CD4-positive, alpha-beta T cell (primary cell): Measurements from ENCODE around the gene OSBPL5. TPM values are rescaled to one million over a fixed set of nuclear protein-coding genes. Genes with fewer than 3 reads are reported as not detected.

Experiments used
- ATAC-seq: fragments of 200-7000 bp; cut with Tn5 transposase; one replicate; pipeline ENCODE4 v1.10.0; 2022; ENCODE audit warnings: mild to moderate bottlenecking; ENCODE audit not compliant: poor library complexity
- CTCF ChIA-PET: fragments of 350-600 bp; sonication (Branson Sonifier 250); formaldehyde crosslinking; loops from one replicate; lab custom pipeline; 2021; ENCODE audit warnings: antibody characterized with exemption, inconsistent platforms; lab: Charles Lee
- POLR2A ChIA-PET: fragments of 350-600 bp; sonication (Branson Sonifier 250); formaldehyde crosslinking; loops from one replicate; lab custom pipeline; 2021; ENCODE audit warnings: antibody characterized with exemption, inconsistent platforms; lab: Charles Lee
- DNase-seq, 14 experiments: peaks; one replicate each; pipeline ENCODE4 v3.0.0-alpha.2; 2013 to 2020; ENCODE audit warnings: mixed read lengths in 2 of 14
- H3K27ac ChIP-seq, 2 donors: one replicate each; pipeline versions ENCODE4 v1.5.1 to v1.7.0; 2013; ENCODE audit warnings: low read length in 2 of 2, low read depth in 1 of 2, mild to moderate bottlenecking in 1 of 2
- H3K27me3 ChIP-seq, 2 experiments: 1 replicate in 1 of 2; 2 replicates in 1 of 2; pipeline versions ENCODE4 v1.6.1 to v1.7.0; 2013; ENCODE audit warnings: low read length in 2 of 2, control low read depth in 1 of 2, mild to moderate bottlenecking in 1 of 2, moderate library complexity in 1 of 2; ENCODE audit not compliant: insufficient read depth in 2 of 2, control insufficient read depth in 1 of 2
- H3K36me3 ChIP-seq: one replicate; pipeline ENCODE4 v1.6.1; 2013; ENCODE audit warnings: low read length, control low read depth; ENCODE audit not compliant: insufficient read depth
- H3K4me1 ChIP-seq: one replicate; pipeline ENCODE4 v1.6.1; 2013; ENCODE audit warnings: low read length, control low read depth; ENCODE audit not compliant: insufficient read depth
- H3K4me3 ChIP-seq: one replicate; pipeline ENCODE4 v1.5.1; 2013; ENCODE audit warnings: mild to moderate bottlenecking, low read length, moderate library complexity
- H3K9me3 ChIP-seq, 2 experiments: 1 replicate in 1 of 2; 2 replicates in 1 of 2; pipeline versions ENCODE4 v1.6.1 to v1.7.0; 2013; ENCODE audit warnings: low read length in 2 of 2, mild to moderate bottlenecking in 2 of 2, control low read depth in 1 of 2, moderate library complexity in 1 of 2; ENCODE audit not compliant: control insufficient read depth in 1 of 2, insufficient read depth in 1 of 2
- H3K27ac Mint-ChIP-seq: one replicate; pipeline ENCODE4 v1.8.0; 2020; ENCODE audit warnings: mixed read lengths
- H3K27me3 Mint-ChIP-seq: one replicate; pipeline ENCODE4 v1.8.0; 2021; ENCODE audit warnings: mixed read lengths
- H3K36me3 Mint-ChIP-seq: one replicate; pipeline ENCODE4 v1.8.0; 2021; ENCODE audit warnings: low read depth, mixed read lengths
- H3K4me1 Mint-ChIP-seq: one replicate; pipeline ENCODE4 v1.8.0; 2021; ENCODE audit warnings: low read depth, mixed read lengths
- H3K4me3 Mint-ChIP-seq: one replicate; pipeline ENCODE4 v1.8.0; 2020; ENCODE audit warnings: mild to moderate bottlenecking, mixed read lengths
- H3K9me3 Mint-ChIP-seq: one replicate; pipeline ENCODE4 v1.8.0; 2020; ENCODE audit warnings: mixed read lengths
- CTCF ChIP-seq: fragments of 200-600 bp; IDR thresholded peaks from one replicate; pipeline ENCODE4 v1.8.0; 2022; ENCODE audit warnings: antibody characterized with exemption, mild to moderate bottlenecking
- intact Hi-C, 2 experiments: fragments of 100-400 bp; cut with DNase I in 1 of 2; cut with micrococcal nuclease in 1 of 2; formaldehyde crosslinking; loops; one replicate each; pipeline versions ENCODE4 v1.15.1 to v1.9.0; 2023 to 2025; cut with DNase I, micrococcal nuclease
- total RNA-seq, 174 experiments: library from RNA in 2 of 174; stranded (reverse) in 2 of 174; gene quantifications; one replicate each; pipeline ENCODE4 v1.2.3 and lab custom pipeline; 2021 to 2026

OSBPL5 gene
- total RNA-seq, 2 experiments from 2014 or later: 6.7 to 9.1 TPM

DNA sequence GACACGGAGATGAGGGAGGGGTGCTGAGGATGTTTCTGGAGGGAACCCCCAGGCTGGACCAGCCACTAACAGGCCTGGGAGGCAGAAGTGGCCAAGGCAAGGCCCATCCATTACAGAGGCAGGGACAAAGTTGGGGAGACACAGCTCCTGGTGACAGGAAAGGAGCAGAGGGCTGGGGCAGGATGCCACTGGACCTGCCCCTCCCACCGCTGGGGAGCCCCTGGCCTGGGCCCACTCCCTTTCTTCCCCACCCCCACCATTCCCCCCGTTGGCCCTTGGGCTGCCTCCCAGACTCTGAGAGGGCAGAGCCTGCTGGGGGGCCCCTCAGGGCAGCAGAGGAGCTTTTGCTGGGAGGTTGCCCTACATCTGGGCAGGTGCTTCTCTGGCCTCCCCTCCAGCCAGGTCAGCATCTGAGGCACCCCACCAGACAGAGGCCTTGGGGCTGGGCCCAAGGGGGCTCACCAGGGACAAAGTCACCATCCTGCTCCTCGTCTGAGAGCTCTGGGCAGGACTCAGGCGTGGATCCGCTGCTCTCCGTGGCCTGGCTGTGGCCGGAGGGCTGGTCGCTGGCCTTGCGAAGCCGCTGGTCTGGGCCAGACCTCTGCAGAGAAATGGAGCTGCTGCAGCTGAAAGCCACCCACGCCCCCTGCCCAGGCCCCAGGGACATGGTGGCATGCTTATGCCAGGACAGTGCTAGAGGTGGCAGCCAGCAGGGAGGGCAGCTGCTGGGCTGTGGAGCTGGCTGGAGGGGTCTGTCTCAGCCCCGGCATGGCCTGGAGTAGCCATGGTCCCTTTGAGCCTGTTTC is 74.8 kb downstream of the OSBPL5 start:
- Histone ChIP-seq H3K27me3 (peaks cover 0 to 3% of the 10 kb centered on the region in 2 experiments), H3K4me1 (peaks cover 6% of the 10 kb centered on the region), H3K9me3 (peaks cover 0 to 8% of the 10 kb centered on the region in 2 experiments), H3K36me3 (no peaks in the 10 kb centered on the region), H3K27ac (no peak overlapping the region), H3K4me3 (no peak overlapping the region)
- no peaks in the 10 kb centered on the region for H3K27me3 Mint-ChIP-seq
- H3K36me3 Mint-ChIP-seq: peaks cover 4% of the 10 kb centered on the region
- CTCF ChIA-PET: interaction anchor here (1.3 to 3.8 kb wide), 5 partner anchors 52 to 558 kb away, joined by 3 to 60 read pairs (median 9); no protein-coding TSS in a partner anchor
- POLR2A ChIA-PET: interaction anchor here (1.1 to 2.4 kb wide), 5 partner anchors 50 to 560 kb away, joined by 3 to 7 read pairs (median 5); no protein-coding TSS in a partner anchor
- no peak overlapping the region for H3K4me3 Mint-ChIP-seq
- DNase-seq: peak in 2 of 14 experiments; percentile 17 to 23
- no peak overlapping the region for H3K27ac Mint-ChIP-seq
- H3K4me1 Mint-ChIP-seq: no peaks in the 10 kb centered on the region
- H3K9me3 Mint-ChIP-seq: no peaks in the 10 kb centered on the region
- no peak for ATAC-seq
- intact Hi-C loops: loop anchor here in 1 of 2 experiments (2.0 kb wide), 1 partner anchor 159 kb away; no protein-coding TSS in a partner anchor
- no peak for TF ChIP-seq CTCF

DNA sequence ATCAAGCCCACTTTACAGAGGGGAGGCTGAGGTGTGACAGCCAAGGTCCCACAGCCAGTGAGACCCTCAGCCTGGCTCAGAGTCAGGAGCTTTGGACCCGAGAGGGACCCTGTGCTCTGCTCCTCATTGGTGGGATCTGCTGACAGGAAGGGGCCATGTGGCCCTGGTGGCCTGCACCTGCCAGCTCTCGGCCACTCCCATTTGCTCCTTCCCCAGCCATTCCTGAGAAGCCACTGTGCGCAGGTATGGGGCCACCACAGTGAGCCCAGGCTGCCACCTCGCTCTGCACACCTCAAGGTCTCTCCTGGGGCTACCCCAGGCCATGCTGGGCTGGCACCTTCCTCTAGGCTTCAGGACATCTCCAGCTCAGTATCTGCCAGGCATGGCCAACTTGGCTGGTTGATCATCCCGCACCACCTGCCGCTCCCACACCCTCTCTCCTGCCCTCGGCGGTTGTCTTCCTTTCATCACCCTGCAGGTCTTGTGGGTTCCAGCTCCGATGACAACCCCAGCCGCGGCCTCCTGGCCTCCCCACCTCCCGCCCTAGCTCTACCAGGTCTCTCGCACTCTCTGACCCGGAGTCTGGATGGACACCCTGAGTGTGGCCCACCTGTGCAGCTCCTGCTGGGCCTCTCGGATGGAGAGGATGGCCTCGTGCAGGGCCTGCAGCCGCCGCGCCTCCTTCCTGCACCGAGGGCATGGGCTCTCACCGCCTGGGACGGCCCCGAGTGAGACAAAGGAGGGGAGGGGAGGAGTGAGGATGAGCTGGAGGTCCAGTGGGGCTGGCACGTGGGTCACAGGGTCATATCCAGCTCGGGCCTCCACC is 75.7 kb downstream of the OSBPL5 start:
- DNase-seq (peak in 2 of 14 experiments; percentile 16 to 26), ATAC-seq (no peak)
- Mint-ChIP-seq H3K27me3 (no peaks in the 10 kb centered on the region), H3K27ac (no peak overlapping the region), H3K4me3 (no peak overlapping the region), H3K4me1 (no peaks in the 10 kb centered on the region), H3K36me3 (no peaks in the 10 kb centered on the region), H3K9me3 (no peaks in the 10 kb centered on the region)
- Histone ChIP-seq H3K27ac (no peak overlapping the region), H3K4me3 (no peak overlapping the region), H3K27me3 (peaks cover 0 to 3% of the 10 kb centered on the region in 2 experiments), H3K4me1 (peaks cover 6% of the 10 kb centered on the region), H3K36me3 (no peaks in the 10 kb centered on the region), H3K9me3 (peaks cover 0 to 8% of the 10 kb centered on the region in 2 experiments)
- intact Hi-C loops: loop anchor here in 1 of 2 experiments (2.0 kb wide), 1 partner anchor 159 kb away; no protein-coding TSS in a partner anchor
- ChIA-PET POLR2A (interaction anchor here (1.1 to 2.4 kb wide), 2 partner anchors 75 to 559 kb away, joined by 3 to 7 read pairs; no protein-coding TSS in a partner anchor), CTCF (interaction anchor here (1.3 to 3.8 kb wide), 3 partner anchors 75 to 557 kb away, joined by 3 to 60 read pairs (median 3); no protein-coding TSS in a partner anchor)
- TF ChIP-seq CTCF: no peak

GRCh38 chr11:3088806-3089205 is 76.3 kb downstream of the OSBPL5 start:
- intact Hi-C loops: no loop called here
- peaks cover 6% of the 10 kb centered on the region for H3K4me1 ChIP-seq
- TF ChIP-seq CTCF: no peak
- H3K27me3 Mint-ChIP-seq: no peaks in the 10 kb centered on the region
- H3K36me3 ChIP-seq: no peaks in the 10 kb centered on the region
- ChIA-PET POLR2A (interaction anchor here (2.4 kb wide), 1 partner anchor 74 kb away, joined by 7 read pairs; no protein-coding TSS in a partner anchor), CTCF (interaction anchor here (1.3 to 3.8 kb wide), 3 partner anchors 74 to 557 kb away, joined by 3 to 60 read pairs (median 3); no protein-coding TSS in a partner anchor)
- no peaks in the 10 kb centered on the region for H3K9me3 Mint-ChIP-seq
- H3K36me3 Mint-ChIP-seq: no peaks in the 10 kb centered on the region
- H3K27ac ChIP-seq: no peak overlapping the region
- DNase-seq (no peak), ATAC-seq (no peak)
- peaks cover 0 to 8% of the 10 kb centered on the region in 2 experiments for H3K9me3 ChIP-seq
- no peak overlapping the region for H3K27ac Mint-ChIP-seq
- H3K27me3 ChIP-seq: peaks cover 0 to 3% of the 10 kb centered on the region in 2 experiments
- H3K4me1 Mint-ChIP-seq: no peaks in the 10 kb centered on the region
- no peak overlapping the region for H3K4me3 ChIP-seq
- no peak overlapping the region for H3K4me3 Mint-ChIP-seq
